Breast epithelium (tissue), 3 donors: ENCODE results near the gene TFE3.

Source experiments
- POLR2A ChIP-seq: fragments of 450-650 bp; IDR thresholded peaks from one replicate; pipeline ENCODE4 v1.6.1; 2016; ENCODE audit warnings: antibody characterized with exemption, mild to moderate bottlenecking, moderate library complexity
- POLR2AphosphoS5 ChIP-seq, 3 donors: sonication (generic); formaldehyde crosslinking; IDR thresholded peaks; one replicate each; pipeline ENCODE4 v1.6.1; 2017; ENCODE audit warnings: antibody characterized with exemption in 3 of 3
- TF ChIP-seq, protein P1 (sequence below), 3 donors: fragments of 450-650 bp; IDR thresholded peaks; one replicate each; pipeline ENCODE4 v1.5.1; 2016 to 2017; ENCODE audit warnings: antibody characterized with exemption in 3 of 3, mild to moderate bottlenecking in 3 of 3, moderate library complexity in 3 of 3

DNA sequence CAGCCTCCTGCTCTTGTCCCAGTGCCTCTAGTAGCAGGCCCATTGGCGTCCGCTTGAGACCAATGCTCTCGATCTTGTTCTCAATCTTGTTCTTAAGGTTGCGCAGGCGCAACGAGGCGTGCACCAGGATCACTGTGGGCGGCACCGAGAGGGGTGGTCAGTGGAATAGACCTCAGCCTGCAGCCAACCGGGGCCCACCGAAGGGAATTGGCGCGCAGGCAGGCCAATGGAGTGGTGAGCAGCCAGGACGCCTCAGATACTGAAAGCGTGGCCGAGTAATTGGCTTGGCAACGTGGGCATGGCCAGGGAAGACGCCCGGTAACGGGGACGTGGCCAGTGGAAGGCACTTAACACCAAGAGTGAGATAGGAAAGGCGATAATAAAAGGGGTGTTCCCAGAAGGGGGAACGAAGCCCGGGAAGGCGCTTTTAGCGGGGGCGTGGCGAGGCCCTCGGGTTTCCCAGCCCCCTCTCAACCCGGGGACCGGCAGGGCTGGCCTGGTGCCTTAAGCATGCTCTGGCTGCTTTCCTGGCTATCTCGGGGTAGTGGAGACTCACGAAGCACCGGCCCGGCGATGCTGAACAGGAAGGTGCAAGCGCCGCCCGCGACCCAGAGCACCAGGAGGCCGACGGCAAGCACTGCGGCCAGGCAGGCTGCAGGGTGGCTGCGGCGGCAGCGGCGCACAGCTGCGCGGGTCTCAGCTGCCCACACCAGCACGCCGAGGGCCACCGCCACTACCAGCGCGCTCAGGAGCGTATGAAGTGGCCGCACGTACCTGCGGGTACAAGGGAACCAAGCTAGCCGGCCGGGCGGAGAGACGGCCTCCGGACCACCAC lies 28.9 kb upstream of the TFE3 start:
- TF ChIP-seq, protein P1, sequence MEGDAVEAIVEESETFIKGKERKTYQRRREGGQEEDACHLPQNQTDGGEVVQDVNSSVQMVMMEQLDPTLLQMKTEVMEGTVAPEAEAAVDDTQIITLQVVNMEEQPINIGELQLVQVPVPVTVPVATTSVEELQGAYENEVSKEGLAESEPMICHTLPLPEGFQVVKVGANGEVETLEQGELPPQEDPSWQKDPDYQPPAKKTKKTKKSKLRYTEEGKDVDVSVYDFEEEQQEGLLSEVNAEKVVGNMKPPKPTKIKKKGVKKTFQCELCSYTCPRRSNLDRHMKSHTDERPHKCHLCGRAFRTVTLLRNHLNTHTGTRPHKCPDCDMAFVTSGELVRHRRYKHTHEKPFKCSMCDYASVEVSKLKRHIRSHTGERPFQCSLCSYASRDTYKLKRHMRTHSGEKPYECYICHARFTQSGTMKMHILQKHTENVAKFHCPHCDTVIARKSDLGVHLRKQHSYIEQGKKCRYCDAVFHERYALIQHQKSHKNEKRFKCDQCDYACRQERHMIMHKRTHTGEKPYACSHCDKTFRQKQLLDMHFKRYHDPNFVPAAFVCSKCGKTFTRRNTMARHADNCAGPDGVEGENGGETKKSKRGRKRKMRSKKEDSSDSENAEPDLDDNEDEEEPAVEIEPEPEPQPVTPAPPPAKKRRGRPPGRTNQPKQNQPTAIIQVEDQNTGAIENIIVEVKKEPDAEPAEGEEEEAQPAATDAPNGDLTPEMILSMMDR (IDR thresholded peaks at IDR 0.05) = no peak
- TF ChIP-seq POLR2A = no peak
- TF ChIP-seq POLR2AphosphoS5 (IDR thresholded peaks at IDR 0.05) = no peak
